Breast epithelium (tissue), 3 donors: ENCODE results near the gene SERTAD4.

Experiments used
- CTCF ChIP-seq, 3 donors: fragments of 450-650 bp; IDR thresholded peaks; one replicate each; pipeline ENCODE4 v1.5.1; 2016 to 2017; ENCODE audit warnings: antibody characterized with exemption in 3 of 3, mild to moderate bottlenecking in 3 of 3, moderate library complexity in 3 of 3
- POLR2AphosphoS5 ChIP-seq, 3 donors: sonication (generic); formaldehyde crosslinking; IDR thresholded peaks; one replicate each; pipeline ENCODE4 v1.6.1; 2017; ENCODE audit warnings: antibody characterized with exemption in 3 of 3

GRCh38 chr1:210259561-210259960 is 27.0 kb downstream of the SERTAD4 start:
- TF ChIP-seq POLR2AphosphoS5 (IDR thresholded peaks at IDR 0.05) (no peak), CTCF (IDR thresholded peaks at IDR 0.05) (no peak)
